Activated CD8-positive, alpha-beta memory T cell treated with anti-CD3 and anti-CD28 coated beads, Interleukin-2, amount 10 ng/mL, durations not matched to agents 7 days and 5 days (primary cell): ENCODE data around the gene PPP2R3C. TPM values are rescaled to one million over a fixed set of nuclear protein-coding genes. Genes with fewer than 3 reads are reported as not detected.
A peak's percentile ranks its signal among the peaks of the same experiment; 100 is the strongest.
"Not testable (repeated sequence)": the region's sequence is repeated elsewhere in the genome, so short reads cannot be mapped to it uniquely, and the experiment has no call there.

ENCODE experiments used
- ATAC-seq: fragments of 150-1000 bp; cut with Tn5 transposase; one replicate; pipeline ENCODE4 v1.10.0; 2021; ENCODE audit warnings: moderate library complexity
- CTCF ChIA-PET: fragments of 350-600 bp; sonication (Branson Sonifier 250); formaldehyde crosslinking; loops from one replicate; lab custom pipeline; 2021; ENCODE audit warnings: antibody characterized with exemption; lab: Charles Lee
- DNase-seq: peaks from one replicate; pipeline ENCODE4 v3.0.0-alpha.2; 2020
- H3K27ac Mint-ChIP-seq: one replicate; pipeline ENCODE4 v1.8.0; 2021; ENCODE audit warnings: mild to moderate bottlenecking, mixed read lengths
- H3K27me3 Mint-ChIP-seq: one replicate; pipeline ENCODE4 v1.8.0; 2021; ENCODE audit warnings: mixed read lengths
- H3K36me3 Mint-ChIP-seq: one replicate; pipeline ENCODE4 v1.8.0; 2021; ENCODE audit warnings: mild to moderate bottlenecking, mixed read lengths
- H3K4me1 Mint-ChIP-seq: one replicate; pipeline ENCODE4 v1.8.0; 2021; ENCODE audit warnings: mixed read lengths
- H3K4me3 Mint-ChIP-seq: one replicate; pipeline ENCODE4 v1.8.0; 2021; ENCODE audit warnings: mild to moderate bottlenecking, moderate library complexity, mixed read lengths
- H3K9me3 Mint-ChIP-seq: one replicate; pipeline ENCODE4 v1.8.0; 2022; ENCODE audit warnings: low read depth, mixed read lengths
- total RNA-seq, 2 experiments: library from RNA; stranded (reverse); gene quantifications; one replicate each; pipeline ENCODE4 v1.2.3, GENCODE V29; 2021

PPP2R3C gene
- total RNA-seq, 2 experiments from 2014 or later = 38.9 to 47.1 TPM

- ATAC-seq (no peak), DNase-seq (no peak)
- Mint-ChIP-seq H3K36me3 (peaks cover 30% of the 10 kb centered on the region), H3K27ac (no peak overlapping the region), H3K4me1 (no peaks in the 10 kb centered on the region), H3K9me3 (no peaks in the 10 kb centered on the region), H3K27me3 (no peaks in the 10 kb centered on the region), H3K4me3 (no peak overlapping the region)
- CTCF ChIA-PET = no interaction called here
These were observed 53.4 kb downstream of the PPP2R3C start for GRCh38 chr14:35068238-35069012.

- H3K9me3 Mint-ChIP-seq, DNase-seq, H3K27ac Mint-ChIP-seq, H3K27me3 Mint-ChIP-seq, H3K4me3 Mint-ChIP-seq, ATAC-seq, H3K4me1 Mint-ChIP-seq: not testable (repeated sequence)
- H3K36me3 Mint-ChIP-seq = peaks cover 22% of the 10 kb centered on the region
- CTCF ChIA-PET = interaction anchor here (1.0 kb wide), 1 partner anchor 19 kb away, joined by 3 read pairs; the partner anchor contains the start of gene FAM177A1
These were observed 56.1 kb downstream of the PPP2R3C start for GRCh38 chr14:35065731-35066130.

GRCh38 chr14:35061113-35061791 is 60.5 kb downstream of the PPP2R3C start:
- ATAC-seq, DNase-seq, H3K27ac Mint-ChIP-seq, H3K27me3 Mint-ChIP-seq, H3K4me3 Mint-ChIP-seq, H3K9me3 Mint-ChIP-seq: not testable (repeated sequence)
- H3K36me3 Mint-ChIP-seq = peaks cover 25% of the 10 kb centered on the region
- CTCF ChIA-PET = interaction anchor here (0.6 kb wide), 1 partner anchor 30 kb away, joined by 3 read pairs; no protein-coding TSS in a partner anchor
- peaks cover 12% of the 10 kb centered on the region for H3K4me1 Mint-ChIP-seq

DNA sequence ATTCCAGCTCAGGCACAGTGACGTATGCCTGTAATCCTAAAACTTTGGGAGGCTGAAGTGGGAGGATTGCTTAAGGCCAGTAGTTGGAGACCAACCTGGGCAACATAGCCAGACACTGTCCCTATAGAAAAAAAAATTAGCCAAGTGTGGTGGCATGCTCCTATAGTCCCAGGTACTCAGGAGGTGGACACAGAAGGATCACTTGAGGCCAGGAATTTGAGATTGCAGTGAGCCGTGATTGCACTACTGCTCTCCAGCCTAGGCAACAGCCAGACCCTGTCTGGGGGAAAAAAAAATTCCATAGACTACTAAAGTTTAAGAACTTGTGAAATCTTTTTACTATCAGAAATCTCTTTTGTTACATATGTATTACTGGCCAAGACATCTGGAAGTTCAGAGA is 69.2 kb downstream of the PPP2R3C start:
- H3K9me3 Mint-ChIP-seq = no peaks in the 10 kb centered on the region
- peaks cover 25% of the 10 kb centered on the region for H3K4me1 Mint-ChIP-seq
- no peak overlapping the region for H3K4me3 Mint-ChIP-seq
- no peak overlapping the region for H3K27ac Mint-ChIP-seq
- no peaks in the 10 kb centered on the region for H3K27me3 Mint-ChIP-seq
- CTCF ChIA-PET = no interaction called here
- H3K36me3 Mint-ChIP-seq = peaks cover 18% of the 10 kb centered on the region
- ATAC-seq (no peak), DNase-seq (no peak)

DNA sequence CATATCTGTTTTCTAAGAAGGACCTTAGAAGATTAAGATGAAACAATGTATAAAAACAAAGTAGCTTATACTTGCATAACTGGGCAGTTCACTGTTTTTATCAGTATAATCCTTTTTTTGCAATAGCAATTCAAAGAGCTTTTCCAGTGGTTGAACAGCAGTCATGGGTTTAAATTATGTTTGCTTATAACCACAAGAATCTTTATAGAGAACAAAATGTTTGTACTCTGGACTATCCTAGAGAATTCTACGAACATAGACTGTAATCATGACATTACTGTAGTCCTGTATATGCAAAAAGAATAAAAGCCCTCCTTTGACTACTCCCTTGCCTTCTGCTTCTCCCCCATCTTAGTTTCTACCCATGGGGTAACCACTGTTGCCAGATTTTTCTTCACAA is 70.0 kb downstream of the PPP2R3C start:
- Mint-ChIP-seq H3K9me3 (no peaks in the 10 kb centered on the region), H3K27me3 (no peaks in the 10 kb centered on the region), H3K27ac (no peak overlapping the region), H3K4me1 (peaks cover 27% of the 10 kb centered on the region), H3K36me3 (peaks cover 17% of the 10 kb centered on the region), H3K4me3 (no peak overlapping the region)
- ATAC-seq (no peak), DNase-seq (no peak)
- CTCF ChIA-PET = interaction anchor here (0.9 kb wide), 1 partner anchor 175 kb away, joined by 3 read pairs; no protein-coding TSS in a partner anchor

GRCh38 chr14:35050652-35051051 is 71.1 kb downstream of the PPP2R3C start:
- no peaks in the 10 kb centered on the region for H3K27me3 Mint-ChIP-seq
- H3K36me3 Mint-ChIP-seq = peaks cover 14% of the 10 kb centered on the region
- H3K9me3 Mint-ChIP-seq = no peaks in the 10 kb centered on the region
- H3K27ac Mint-ChIP-seq = no peak overlapping the region
- ATAC-seq = no peak
- DNase-seq = no peak
- H3K4me1 Mint-ChIP-seq = peaks cover 26% of the 10 kb centered on the region
- H3K4me3 Mint-ChIP-seq = no peak overlapping the region
- CTCF ChIA-PET = no interaction called here

DNA sequence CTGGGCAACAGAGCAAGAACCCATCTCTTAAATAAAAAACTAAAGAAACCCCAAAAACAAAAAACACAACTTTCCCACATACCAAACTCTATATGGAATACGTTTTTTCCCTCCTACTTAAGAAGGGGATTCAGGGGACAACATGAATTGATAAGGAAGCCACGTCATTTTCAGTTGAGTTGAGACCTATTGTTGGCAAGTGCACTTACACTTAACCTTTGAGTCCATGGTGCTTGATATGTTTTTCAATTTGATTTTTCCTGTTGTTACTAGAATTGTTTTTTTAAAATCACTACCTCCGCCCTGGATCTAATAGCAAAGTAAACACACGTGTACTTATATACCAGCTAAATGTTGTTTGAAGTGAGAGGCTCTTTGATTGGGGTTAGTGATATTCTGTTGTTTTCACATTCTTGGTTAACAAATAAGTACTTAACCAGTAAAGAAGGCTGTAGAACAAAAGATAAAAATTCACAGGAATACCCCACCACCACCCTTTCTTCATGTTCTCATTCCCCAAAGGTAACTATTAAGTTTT is 73.7 kb downstream of the PPP2R3C start:
- peak overlapping the region; percentile 89 for H3K4me3 Mint-ChIP-seq
- H3K27ac Mint-ChIP-seq = peak overlapping the region; percentile 76
- no peaks in the 10 kb centered on the region for H3K27me3 Mint-ChIP-seq
- no peak for ATAC-seq
- CTCF ChIA-PET = interaction anchor here (1.4 to 2.2 kb wide), 2 partner anchors 29 to 67 kb away, joined by 3 to 13 read pairs; no protein-coding TSS in a partner anchor
- H3K36me3 Mint-ChIP-seq = peaks cover 10% of the 10 kb centered on the region
- no peaks in the 10 kb centered on the region for H3K9me3 Mint-ChIP-seq
- H3K4me1 Mint-ChIP-seq = peaks cover 35% of the 10 kb centered on the region
- DNase-seq = no peak

DNA sequence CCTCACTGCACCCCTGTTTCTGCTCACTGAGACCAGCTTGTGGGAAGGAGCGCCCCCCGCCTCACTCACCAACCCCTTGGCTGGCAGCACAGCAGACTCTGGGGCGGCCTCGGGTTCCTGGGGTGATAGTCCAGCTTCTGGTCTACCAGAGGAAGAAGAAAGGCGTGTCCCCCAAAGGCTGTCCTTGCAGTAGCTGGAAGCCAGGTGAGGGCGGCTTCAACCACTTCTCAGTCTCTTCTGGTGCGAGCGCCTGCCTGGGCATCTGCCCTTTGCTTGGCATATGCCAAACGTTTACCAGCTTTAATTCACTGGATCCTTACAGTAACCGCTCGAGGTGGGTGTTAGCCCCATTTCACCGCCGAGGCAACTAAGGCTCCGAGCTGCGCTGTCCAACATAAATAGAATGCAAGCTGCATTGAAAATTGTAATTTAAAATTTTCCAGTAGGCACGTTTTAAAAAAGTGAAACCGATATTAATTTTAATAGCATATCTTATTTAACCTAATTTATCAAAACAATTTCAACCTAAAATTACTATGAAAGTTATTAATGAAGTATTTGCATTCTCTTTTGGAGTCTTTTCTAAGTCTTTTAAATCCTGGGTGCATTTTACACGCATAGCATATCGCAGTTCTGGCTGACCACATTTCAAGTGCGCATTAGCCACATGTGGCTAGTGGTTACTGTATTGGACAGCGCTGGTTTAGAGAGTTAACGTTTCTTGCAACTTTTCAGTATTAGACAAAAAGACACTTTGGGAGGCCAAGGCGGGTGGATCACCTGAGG is 74.8 kb downstream of the PPP2R3C start:
- peak; percentile 76 for DNase-seq
- Mint-ChIP-seq H3K9me3 (no peaks in the 10 kb centered on the region), H3K36me3 (peaks cover 10% of the 10 kb centered on the region), H3K27ac (peak overlapping the region; percentile 99), H3K4me3 (peak overlapping the region; percentile 89), H3K27me3 (no peaks in the 10 kb centered on the region), H3K4me1 (peaks cover 35% of the 10 kb centered on the region)
- ATAC-seq = peak; percentile 31
- CTCF ChIA-PET = interaction anchor here (0.7 to 2.2 kb wide), 11 partner anchors 18 to 374 kb away, joined by 3 to 13 read pairs (median 3); partner anchors contain the start of genes NFKBIA and SRP54

DNA sequence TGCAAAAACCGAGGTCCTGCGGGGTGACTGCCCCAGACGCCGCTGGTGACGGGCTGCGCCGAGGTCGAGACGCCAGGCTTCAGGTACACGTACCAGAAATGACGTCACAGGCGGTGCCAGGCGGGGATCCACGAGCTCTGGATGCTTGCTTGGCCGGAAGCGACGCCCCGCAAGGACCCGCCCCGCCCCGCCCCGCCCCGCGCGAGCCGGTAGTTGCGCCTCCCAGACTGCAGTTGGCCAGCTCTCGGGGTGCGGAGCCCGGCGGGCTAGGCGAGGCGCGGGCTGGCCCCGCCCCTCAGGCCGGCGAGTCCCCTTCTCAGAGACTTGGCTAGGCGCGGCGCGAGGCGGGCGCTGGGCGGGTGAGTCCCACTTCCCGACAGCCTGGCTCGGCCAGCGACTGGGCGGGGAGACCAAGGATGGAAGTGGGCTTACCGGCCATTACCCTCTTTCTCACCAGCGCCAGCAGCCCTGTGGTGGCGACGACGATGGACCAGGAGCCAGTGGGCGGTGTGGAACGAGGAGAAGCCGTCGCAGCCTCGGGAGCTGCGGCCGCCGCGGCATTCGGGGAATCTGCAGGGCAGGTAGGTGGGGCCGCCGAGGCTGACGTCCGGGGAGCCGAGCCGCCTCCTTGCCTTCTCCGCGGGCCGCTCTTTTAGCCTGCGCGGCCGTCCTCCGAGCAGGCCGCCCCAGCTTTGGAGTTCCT is 75.6 kb downstream of the PPP2R3C start, which contains the start of gene FAM177A1:
Gene FAM177A1 (plus strand): TSS at position 225 of the 703 bp plus-strand sequence. CDS start 192 bp downstream, at position 417.
- H3K36me3 Mint-ChIP-seq = peaks cover 10% of the 10 kb centered on the region
- peaks cover 35% of the 10 kb centered on the region for H3K4me1 Mint-ChIP-seq
- DNase-seq = peak; percentile 99
- H3K9me3 Mint-ChIP-seq = no peaks in the 10 kb centered on the region
- H3K27ac Mint-ChIP-seq = peak within 1 kb of the TSS; percentile 99
- peak within 1 kb of the TSS; percentile 89 for H3K4me3 Mint-ChIP-seq
- ATAC-seq = peak; percentile 95
- no peaks in the 10 kb centered on the region for H3K27me3 Mint-ChIP-seq
- CTCF ChIA-PET = interaction anchor here (0.8 to 2.2 kb wide), 12 partner anchors 11 to 373 kb away, joined by 3 to 13 read pairs (median 3); partner anchors contain the start of genes NFKBIA, PPP2R3C, PRORP and SRP54

DNA sequence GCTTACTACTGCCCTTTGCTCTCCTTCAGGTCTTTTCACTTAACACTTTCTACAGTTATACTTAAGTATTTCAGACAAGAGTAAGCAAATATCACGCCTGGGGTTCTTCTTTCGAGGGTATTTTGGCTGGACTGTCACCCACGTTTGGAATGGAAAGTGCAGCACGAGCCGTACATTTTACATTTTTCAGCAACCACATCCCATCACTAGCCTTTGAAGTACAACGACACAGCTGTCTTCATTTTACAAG is 76.1 kb downstream of the PPP2R3C start:
- DNase-seq (no peak), ATAC-seq (no peak)
- Mint-ChIP-seq H3K9me3 (no peaks in the 10 kb centered on the region), H3K4me1 (peaks cover 34% of the 10 kb centered on the region), H3K27me3 (no peaks in the 10 kb centered on the region), H3K4me3 (peak overlapping the region; percentile 89), H3K27ac (peak overlapping the region; percentile 99), H3K36me3 (peaks cover 9% of the 10 kb centered on the region)
- CTCF ChIA-PET = interaction anchor here (0.8 to 2.2 kb wide), 8 partner anchors 11 to 371 kb away, joined by 3 to 13 read pairs (median 4); partner anchors contain the start of genes NFKBIA, PPP2R3C, PRORP and SRP54

- no peak for ATAC-seq
- H3K27ac Mint-ChIP-seq = peak overlapping the region; percentile 99
- no peaks in the 10 kb centered on the region for H3K27me3 Mint-ChIP-seq
- H3K9me3 Mint-ChIP-seq = no peaks in the 10 kb centered on the region
- CTCF ChIA-PET = interaction anchor here (0.8 to 2.2 kb wide), 7 partner anchors 12 to 371 kb away, joined by 3 to 13 read pairs (median 5); partner anchors contain the start of genes NFKBIA, PPP2R3C and PRORP
- DNase-seq = no peak
- peaks cover 4% of the 10 kb centered on the region for H3K36me3 Mint-ChIP-seq
- H3K4me1 Mint-ChIP-seq = peaks cover 29% of the 10 kb centered on the region
- peak overlapping the region; percentile 89 for H3K4me3 Mint-ChIP-seq
These were observed 76.6 kb downstream of the PPP2R3C start for GRCh38 chr14:35044939-35045797.
